ENCODE results near the gene AVP.

The AVP gene

DNA sequence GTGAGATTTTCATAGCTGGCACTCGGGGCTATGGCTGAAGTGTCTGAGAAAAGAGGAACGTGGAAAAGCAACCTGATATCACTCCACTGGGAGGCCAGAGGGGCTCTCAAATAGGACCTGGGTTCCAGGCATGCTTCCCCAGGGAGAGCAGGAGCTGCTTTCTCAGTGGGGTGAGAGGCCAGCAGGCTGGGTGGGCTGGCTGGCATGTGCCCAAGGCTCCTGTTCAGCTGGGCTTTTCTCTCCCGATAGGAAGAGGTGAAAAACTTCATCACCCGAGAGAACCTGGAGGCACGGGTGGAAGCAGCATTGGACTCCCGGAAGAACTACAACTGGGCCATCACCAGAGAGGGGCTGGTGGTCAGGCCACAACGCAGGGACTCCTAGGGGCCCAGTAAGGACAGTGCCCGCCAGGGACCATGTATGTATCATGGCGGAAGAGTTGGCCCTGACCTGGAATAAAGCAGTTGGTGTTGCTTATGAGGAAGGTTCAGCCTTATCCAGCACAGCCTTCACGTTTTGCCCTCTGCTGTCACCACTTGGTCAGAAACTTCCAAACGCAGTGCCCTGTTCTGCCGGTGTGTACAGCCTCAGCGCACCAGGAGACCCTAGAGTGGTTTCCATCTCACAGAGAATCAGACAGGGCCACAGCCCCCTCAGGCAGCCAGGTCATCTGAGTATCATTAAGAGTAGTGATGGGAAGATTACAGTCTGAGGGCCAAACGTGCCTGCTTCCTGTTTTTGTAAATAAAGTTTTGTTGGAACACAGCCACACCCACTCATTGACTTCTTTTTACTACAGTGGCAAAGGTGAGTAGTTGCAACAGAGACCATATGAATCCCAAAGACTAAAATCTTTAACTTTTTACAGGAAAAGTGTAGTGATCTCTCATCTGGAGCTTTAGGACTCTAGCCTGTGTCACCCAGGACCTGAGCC, 36.8 kb downstream of the AVP start:
- FAIRE-seq (no peak), DNase-seq (ENCODE audit: low spot score) (no peak)

DNA sequence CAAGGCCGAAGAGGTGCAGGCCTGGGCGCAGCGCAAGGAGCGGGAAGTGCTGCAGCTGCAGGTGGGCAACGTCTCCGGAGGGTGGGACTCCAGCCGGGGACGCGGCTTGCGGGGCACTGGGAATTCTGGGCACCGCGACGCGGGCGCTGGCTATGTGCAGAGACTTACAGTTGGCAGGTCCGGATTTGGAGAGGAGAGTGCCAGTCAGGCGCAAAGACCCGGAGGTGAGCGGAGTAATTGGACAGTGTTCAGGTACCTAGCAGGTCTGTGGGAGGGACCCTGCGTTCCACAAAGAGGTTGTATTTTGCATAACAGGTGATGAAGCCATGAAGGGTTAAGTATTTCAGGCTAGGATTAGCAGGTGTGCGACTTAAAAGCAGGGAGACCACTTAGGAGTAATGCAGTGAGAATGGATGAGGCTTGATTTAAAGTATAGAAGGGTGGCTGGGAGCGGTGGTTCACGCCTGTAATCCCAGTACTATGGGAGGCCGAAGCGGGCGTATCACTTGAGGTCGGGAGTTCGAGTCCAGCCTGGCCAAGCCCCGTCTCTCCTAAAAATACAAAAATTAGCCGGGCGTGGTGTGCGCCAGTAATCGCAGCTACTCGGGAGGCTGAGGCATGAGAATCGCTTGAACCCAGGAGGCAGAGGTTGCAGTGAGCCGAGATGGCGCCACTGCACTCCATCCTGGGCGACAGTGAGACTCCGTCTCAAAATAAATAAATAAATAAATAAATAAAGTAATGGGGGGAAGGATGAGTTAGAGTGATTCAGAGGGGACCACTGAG, 37.7 kb downstream of the AVP start:
- no peak for DNase-seq (ENCODE audit: low spot score)
- no peak for FAIRE-seq

GRCh38 chr20:3045816-3046676, 38.5 kb downstream of the AVP start, which contains the start of gene MRPS26:
Gene MRPS26 (plus strand): TSS chr20:3046052. CDS start chr20:3046069, 17 bp downstream.
- FAIRE-seq (no peak), DNase-seq (ENCODE audit: low spot score) (peak; percentile 58)

DNA sequence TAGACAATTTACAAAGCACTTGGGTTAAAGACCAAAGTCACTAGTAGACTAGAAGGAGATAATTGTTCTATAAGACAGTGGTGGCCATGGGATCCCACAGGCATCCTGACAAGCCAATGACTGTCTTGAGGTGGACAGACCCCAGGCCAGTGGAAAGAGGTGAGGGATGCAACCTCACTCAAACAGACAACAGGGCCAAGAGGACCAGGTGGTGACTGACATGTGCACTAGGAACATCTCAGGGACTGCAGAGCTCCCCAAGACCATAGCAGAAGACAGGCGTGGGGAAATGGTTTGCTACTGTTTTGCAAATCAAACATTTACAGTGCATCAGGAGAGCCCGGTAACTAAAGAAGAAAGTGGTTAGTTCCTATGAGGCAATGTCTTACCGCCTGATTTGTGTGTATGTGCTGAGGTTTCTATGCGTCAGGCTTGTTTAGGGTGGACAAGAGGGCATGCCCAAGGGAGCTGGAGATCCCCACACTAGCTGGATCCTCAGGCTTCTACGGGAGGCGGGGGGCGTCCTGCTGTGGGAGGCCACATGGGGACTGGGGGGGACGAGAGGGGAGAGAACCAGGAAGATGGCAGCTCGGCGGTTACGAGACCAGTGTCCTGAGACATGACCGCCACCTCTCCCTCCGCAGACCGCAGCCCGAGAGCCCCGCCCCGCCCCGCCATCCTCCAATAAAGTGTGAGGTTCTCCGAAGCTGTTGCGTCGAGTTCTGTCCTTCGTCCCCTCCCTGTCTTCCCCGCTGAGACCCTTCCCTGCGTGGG, 39.3 kb downstream of the AVP start:
- DNase-seq (ENCODE audit: low spot score) (peak; percentile 35), FAIRE-seq (no peak)

DNA sequence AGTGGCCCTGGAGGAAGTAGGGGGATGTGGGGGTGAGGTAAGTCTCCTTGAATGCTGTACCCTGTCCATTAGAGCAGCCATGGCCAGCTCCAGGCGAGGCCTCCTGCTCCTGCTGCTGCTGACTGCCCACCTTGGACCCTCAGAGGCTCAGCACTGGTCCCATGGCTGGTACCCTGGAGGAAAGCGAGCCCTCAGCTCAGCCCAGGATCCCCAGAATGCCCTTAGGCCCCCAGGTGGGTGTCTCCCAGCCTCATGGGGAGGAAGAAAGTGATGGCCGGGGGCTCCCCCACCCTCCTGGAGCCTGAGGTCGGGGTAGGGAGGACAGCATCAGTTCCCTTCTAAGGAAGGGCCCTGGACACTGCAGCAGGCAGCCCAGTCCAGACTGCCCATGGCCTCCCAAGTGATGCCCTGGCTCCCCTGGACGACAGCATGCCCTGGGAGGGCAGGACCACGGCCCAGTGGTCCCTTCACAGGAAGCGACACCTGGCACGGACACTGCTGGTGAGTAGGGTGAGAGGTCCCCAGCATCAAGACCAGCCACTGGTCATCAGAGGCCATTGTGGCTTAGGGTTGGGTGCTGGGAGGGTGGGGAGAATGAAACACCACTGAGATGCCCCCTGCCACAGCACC, 40.1 kb downstream of the AVP start:
- FAIRE-seq: no peak
- no peak for DNase-seq (ENCODE audit: low spot score)

DNA sequence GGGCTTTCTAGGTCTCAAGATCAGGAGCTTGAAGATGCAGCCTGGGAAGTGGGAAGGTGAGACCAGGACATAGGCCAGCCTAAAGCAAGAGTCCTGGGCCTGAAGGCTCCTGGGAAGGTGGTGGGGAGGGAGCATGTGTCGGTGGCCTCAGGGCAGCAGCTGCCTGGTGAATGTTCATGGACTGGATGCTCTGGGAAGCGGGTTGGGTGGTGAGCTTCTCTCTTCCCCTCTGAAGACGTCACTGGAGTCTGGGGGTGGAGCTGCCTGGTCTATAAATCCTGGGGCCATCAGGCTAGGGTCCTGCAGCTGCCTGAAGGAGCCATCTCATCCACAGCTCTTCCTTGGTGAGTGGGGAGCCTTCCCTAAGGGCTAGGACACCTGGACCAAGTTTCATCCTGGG, 41.2 kb downstream of the AVP start, which contains the start of gene GNRH2:
TSS of gene GNRH2 (plus strand) at position 301 of the 400 bp plus-strand sequence. CDS start 793 bp downstream, outside the sequence.
- DNase-seq (ENCODE audit: low spot score) (no peak), FAIRE-seq (no peak)

- FAIRE-seq (no peak), DNase-seq (ENCODE audit: low spot score) (no peak)
Measured at GRCh38 chr20:3042625-3043024, 41.9 kb downstream of the AVP start.

DNA sequence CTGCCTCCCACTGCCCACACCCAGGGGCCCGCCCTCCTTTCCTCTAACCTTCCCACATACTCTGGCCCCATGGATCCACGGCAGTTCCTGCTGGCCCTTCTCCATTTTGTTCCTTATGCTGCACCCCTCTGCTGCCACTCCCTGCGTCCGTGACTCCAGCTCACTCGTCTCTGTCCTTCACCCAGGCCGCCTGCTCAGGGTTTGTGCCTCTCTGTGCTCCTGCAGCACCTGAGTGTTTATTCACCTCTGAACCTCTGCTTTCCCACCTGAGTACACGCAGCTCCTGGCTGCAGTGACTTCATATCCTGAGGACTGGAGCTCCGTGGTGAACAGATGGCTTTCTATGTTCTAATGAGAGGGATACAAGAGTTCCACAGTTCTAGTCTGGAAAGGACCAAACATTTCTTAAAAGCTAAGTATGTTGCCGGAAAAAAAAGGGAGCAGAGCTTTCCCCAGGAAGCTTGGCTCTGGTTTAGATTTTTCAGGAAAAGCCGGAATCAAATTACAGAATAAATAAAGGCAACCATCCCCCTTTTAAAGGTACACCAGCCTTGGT, 42.6 kb downstream of the AVP start:
- no peak for FAIRE-seq
- DNase-seq (ENCODE audit: low spot score): no peak

DNA sequence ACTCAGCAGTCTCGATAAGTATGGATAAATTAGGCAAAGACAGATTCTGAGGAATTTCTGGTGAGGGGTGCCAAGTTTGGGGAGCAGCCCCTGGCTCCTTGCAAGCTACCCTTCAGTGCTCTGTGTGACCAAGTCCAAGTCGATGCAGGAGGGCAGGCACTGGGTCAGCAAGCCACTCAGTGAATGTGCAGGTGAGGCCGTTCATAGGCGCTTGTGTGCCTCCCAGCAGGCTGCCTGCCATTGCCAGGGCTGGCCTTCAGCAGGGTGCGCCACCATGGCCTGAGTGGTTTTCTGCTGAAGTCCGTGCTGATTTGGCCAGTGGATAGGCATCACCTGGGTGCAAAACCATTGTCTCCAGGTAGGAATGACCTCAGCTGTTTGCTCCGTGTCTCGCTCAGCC, 44.4 kb downstream of the AVP start:
- FAIRE-seq: no peak
- no peak for DNase-seq (ENCODE audit: low spot score)

DNA sequence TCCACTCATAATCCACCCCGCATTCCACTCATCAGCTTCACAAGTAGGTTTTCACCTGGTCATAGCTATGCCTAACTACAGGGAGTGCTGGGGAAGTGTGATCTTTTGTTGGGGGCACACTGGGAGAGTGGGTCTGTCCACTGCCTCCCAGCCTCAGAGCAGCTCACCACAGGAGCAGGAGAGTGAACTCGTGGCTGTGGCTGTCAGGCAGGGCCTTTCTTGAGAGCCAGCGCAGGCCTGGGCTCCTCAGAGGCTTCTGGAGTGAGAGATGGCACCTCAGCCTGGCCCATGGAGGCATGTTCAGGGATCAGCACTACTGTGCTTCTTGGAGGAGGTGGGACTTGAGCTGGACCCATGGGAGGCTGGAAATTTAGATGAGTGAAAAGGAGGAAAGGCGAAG, 45.1 kb downstream of the AVP start:
- DNase-seq (ENCODE audit: low spot score) (no peak), FAIRE-seq (no peak)

GRCh38 chr20:3038454-3038853, 46.1 kb downstream of the AVP start:
- no peak for DNase-seq (ENCODE audit: low spot score)
- FAIRE-seq: no peak

DNA sequence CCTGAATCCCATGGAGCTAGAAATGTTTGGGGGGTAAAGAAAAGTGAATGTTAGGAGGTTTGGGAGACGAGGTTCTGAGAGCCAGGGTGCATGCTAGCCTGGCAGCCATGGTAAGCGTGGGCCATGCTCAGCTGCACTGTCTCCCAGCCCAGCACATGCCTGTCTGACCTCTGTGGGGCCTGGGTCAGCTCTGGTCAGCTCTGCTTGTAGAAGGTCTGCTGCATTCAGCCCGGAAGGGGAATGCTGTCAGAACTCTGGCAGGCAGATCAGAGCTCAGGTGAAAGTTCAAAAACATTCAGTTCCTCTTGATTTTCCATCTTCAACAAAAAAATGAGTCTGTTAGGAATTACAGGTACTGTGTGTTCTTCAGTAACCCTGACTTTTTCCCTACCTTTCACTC, 46.9 kb downstream of the AVP start:
- DNase-seq (ENCODE audit: low spot score): no peak
- FAIRE-seq: no peak

- FAIRE-seq (no peak), DNase-seq (ENCODE audit: low spot score) (no peak)
Measured at GRCh38 chr20:3032624-3033023, 51.9 kb downstream of the AVP start.
